ENCODE data around the gene PTH2.
"Not testable (repeated sequence)": the region's sequence is repeated elsewhere in the genome, so short reads cannot be mapped to it uniquely, and the experiment has no call there.

The PTH2 gene

GRCh38 chr19:49374665-49375434, 48.4 kb downstream of the PTH2 start:
- no peak for DNase-seq

- DNase-seq, result not testable (repeated sequence)
These were observed 50.1 kb downstream of the PTH2 start for GRCh38 chr19:49373174-49373573.
